Activated CD8-positive, alpha-beta T cell treated with anti-CD3 and anti-CD28 coated beads, Interleukin-2, amount 10 ng/mL, durations not matched to agents 7 days and 5 days (primary cell): ENCODE measurements around the gene NTRK2. TPM values are rescaled to one million over a fixed set of nuclear protein-coding genes. Genes with fewer than 3 reads are reported as not detected.

Source experiments
- ATAC-seq: fragments of 150-1000 bp; cut with Tn5 transposase; one replicate; pipeline ENCODE4 v1.10.0; 2021; ENCODE audit warnings: moderate library complexity
- CTCF ChIA-PET: fragments of 350-600 bp; sonication (Branson Sonifier 250); formaldehyde crosslinking; loops from one replicate; lab custom pipeline; 2021; ENCODE audit warnings: antibody characterized with exemption; lab: Charles Lee
- POLR2A ChIA-PET: fragments of 350-600 bp; sonication (Branson Sonifier 250); formaldehyde crosslinking; loops from one replicate; lab custom pipeline; 2021; ENCODE audit warnings: antibody characterized with exemption; lab: Charles Lee
- DNase-seq: peaks from one replicate; pipeline ENCODE4 v3.0.0-alpha.2; 2020
- H3K27ac Mint-ChIP-seq: one replicate; pipeline ENCODE4 v1.8.0; 2021; ENCODE audit warnings: mild to moderate bottlenecking, mixed read lengths
- H3K27me3 Mint-ChIP-seq: one replicate; pipeline ENCODE4 v1.8.0; 2021; ENCODE audit warnings: low read depth, mixed read lengths
- H3K36me3 Mint-ChIP-seq: one replicate; pipeline ENCODE4 v1.8.0; 2021; ENCODE audit warnings: low read depth, mixed read lengths
- H3K4me1 Mint-ChIP-seq: one replicate; pipeline ENCODE4 v1.8.0; 2021; ENCODE audit warnings: low read depth, mixed read lengths
- H3K4me3 Mint-ChIP-seq: one replicate; pipeline ENCODE4 v1.8.0; 2021; ENCODE audit warnings: mild to moderate bottlenecking, mixed read lengths
- H3K9me3 Mint-ChIP-seq: one replicate; pipeline ENCODE4 v1.8.0; 2022; ENCODE audit warnings: mixed read lengths; ENCODE audit not compliant: insufficient read depth
- total RNA-seq, 2 experiments: library from RNA; stranded (reverse); gene quantifications; one replicate each; pipeline ENCODE4 v1.2.3, GENCODE V29; 2021

Gene NTRK2
- total RNA-seq, 2 experiments from 2014 or later: 0.05 TPM

DNA sequence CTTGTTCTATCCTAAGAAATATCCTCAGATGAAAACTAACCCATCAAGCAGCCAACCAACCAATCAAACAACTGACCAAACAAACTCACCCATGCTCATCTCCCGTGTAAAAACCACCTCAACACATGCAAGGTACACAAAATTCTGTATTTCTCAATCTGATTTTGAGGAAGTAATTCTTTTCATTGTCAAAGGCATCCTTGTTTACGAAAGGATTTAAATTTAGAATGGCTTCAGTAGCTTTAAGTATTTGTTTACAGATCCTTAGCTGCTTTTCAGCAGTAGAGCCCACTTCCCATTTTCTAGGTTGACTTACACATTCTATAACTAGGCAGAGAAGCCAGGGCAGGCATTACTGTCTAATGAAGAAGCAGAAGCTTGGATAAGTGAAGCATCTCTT is 78.6 kb downstream of the NTRK2 start:
- DNase-seq (no peak), ATAC-seq (no peak)
- Mint-ChIP-seq H3K27ac (no peak overlapping the region), H3K4me1 (peaks cover 9% of the 10 kb centered on the region), H3K4me3 (no peak overlapping the region), H3K27me3 (peaks cover 5% of the 10 kb centered on the region), H3K9me3 (no peaks in the 10 kb centered on the region), H3K36me3 (no peaks in the 10 kb centered on the region)
- ChIA-PET CTCF (no interaction called here), POLR2A (no interaction called here)

DNA sequence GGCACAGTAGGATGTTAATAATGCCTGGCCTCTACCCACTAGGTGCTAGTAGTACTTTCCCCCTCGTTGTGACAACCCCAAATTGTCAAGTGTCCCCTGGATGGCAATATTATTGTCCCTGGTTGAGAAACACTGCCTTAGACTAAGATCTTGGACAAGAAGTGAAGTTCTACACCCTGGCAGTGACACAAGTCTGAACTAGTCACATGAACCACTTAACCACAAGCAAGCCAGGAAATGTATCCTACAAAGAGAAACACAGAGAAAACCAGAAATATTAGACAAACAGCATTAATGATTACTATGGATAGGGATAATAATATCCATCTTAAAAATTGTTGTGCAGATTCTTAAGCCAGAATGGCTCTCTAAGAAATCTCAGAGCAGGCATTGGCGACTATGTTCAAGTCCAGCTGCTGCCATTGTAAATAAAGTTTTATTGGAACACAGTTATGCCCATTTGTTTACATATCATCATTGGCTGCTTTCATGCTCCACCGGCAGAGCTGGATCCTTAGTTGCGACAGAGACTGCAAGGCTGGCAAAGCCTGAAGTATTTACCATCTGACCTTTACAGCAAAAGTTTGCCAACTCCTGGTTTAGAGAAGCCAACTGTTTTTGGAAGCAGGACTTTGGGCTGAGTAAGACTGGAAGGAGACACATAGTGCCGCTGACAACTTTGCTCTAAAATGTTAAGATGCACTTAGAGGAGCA is 80.8 kb downstream of the NTRK2 start:
- Mint-ChIP-seq H3K36me3 (no peaks in the 10 kb centered on the region), H3K4me3 (no peak overlapping the region), H3K27ac (no peak overlapping the region), H3K27me3 (peaks cover 5% of the 10 kb centered on the region), H3K4me1 (peaks cover 9% of the 10 kb centered on the region), H3K9me3 (no peaks in the 10 kb centered on the region)
- no peak for ATAC-seq
- ChIA-PET POLR2A (no interaction called here), CTCF (no interaction called here)
- no peak for DNase-seq

DNA sequence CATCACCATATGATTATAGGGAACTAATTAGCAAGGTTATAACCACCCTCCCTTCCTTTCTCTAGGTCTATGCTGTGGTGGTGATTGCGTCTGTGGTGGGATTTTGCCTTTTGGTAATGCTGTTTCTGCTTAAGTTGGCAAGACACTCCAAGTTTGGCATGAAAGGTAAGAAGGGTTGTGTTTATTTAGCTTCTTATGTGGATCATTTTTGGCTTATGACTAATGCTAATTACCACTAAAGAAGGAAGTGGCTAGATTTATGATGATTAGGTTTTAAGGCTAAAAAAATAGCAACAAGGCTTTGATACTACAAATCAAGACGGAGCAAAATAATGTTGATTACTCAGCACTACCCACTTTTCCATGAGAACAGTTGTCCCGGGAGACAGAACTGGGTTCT is 82.4 kb downstream of the NTRK2 start:
- Mint-ChIP-seq H3K4me3 (no peak overlapping the region), H3K27me3 (peaks cover 5% of the 10 kb centered on the region), H3K27ac (no peak overlapping the region), H3K4me1 (peaks cover 9% of the 10 kb centered on the region), H3K9me3 (no peaks in the 10 kb centered on the region), H3K36me3 (no peaks in the 10 kb centered on the region)
- ChIA-PET CTCF (interaction anchor here (0.9 kb wide), 1 partner anchor 28 kb away, joined by 3 read pairs; no protein-coding TSS in a partner anchor), POLR2A (no interaction called here)
- DNase-seq: no peak
- no peak for ATAC-seq

DNA sequence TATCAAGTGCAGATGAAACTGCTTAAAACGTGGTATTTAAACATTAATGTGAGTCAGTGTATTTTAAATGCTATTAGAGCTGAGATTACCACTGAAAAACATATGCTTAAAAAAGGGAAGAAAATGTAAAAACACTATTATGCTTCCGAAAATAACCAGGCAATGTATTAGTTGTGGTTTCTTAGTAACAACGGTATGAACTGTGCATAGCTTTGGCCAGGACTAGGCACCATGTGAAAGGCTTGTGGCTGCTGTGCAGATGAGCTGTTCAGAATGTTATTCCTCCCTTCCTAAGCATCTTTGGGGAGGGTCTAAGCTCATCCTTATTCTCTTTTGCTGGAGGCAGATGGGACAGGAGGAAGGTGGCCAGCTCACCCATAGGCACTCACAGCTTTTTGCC is 84.9 kb downstream of the NTRK2 start:
- peaks cover 14% of the 10 kb centered on the region for H3K4me1 Mint-ChIP-seq
- POLR2A ChIA-PET: no interaction called here
- ATAC-seq (no peak), DNase-seq (no peak)
- CTCF ChIA-PET: interaction anchor here (1.1 kb wide), 1 partner anchor 13 kb away, joined by 3 read pairs; no protein-coding TSS in a partner anchor
- H3K27ac Mint-ChIP-seq: no peak overlapping the region
- no peaks in the 10 kb centered on the region for H3K36me3 Mint-ChIP-seq
- H3K27me3 Mint-ChIP-seq: peaks cover 2% of the 10 kb centered on the region
- no peaks in the 10 kb centered on the region for H3K9me3 Mint-ChIP-seq
- no peak overlapping the region for H3K4me3 Mint-ChIP-seq

DNA sequence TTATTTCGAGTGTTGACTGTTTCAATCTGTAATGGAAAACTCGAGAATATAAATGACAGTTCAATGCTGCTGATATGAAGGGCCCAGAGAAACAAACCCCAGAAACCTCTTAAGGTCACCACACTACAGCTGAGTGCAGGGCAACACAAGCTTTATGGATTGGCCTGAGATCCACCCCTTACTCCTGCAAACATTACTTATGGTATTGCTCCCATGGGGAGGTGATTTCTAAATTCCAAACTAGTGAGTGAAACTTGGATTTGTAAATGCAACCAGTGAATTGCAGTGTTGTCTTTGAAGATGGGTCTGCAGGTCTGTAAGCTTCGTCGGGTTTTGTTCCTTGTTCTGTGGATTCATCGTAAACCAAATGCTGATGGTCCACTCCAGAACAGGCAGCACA is 85.4 kb downstream of the NTRK2 start:
- no peak for ATAC-seq
- H3K27ac Mint-ChIP-seq: no peak overlapping the region
- no peak overlapping the region for H3K4me3 Mint-ChIP-seq
- ChIA-PET CTCF (interaction anchor here (1.1 kb wide), 1 partner anchor 14 kb away, joined by 3 read pairs; no protein-coding TSS in a partner anchor), POLR2A (no interaction called here)
- H3K9me3 Mint-ChIP-seq: no peaks in the 10 kb centered on the region
- H3K4me1 Mint-ChIP-seq: peaks cover 18% of the 10 kb centered on the region
- no peak for DNase-seq
- H3K27me3 Mint-ChIP-seq: peaks cover 2% of the 10 kb centered on the region
- H3K36me3 Mint-ChIP-seq: no peaks in the 10 kb centered on the region

DNA sequence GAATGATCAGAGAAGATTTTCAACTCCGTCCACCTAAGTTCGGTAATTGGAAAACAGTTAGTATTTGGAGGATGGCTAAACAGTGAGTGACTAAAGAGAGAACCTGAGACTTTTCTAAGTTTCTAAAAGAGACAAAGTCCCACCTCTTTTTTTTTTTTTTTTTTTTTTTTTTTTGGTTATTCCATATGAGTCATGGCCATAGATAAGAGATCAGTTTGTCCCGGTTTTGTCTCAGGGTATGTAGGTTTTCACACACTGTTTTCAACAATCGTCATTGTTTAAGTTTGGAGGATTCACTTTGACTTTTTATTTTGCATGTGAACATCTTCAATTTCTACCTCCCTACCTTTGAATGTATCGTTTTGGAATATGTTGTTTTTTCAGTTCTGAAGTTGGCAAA is 85.9 kb downstream of the NTRK2 start:
- no peak overlapping the region for H3K27ac Mint-ChIP-seq
- H3K4me3 Mint-ChIP-seq: no peak overlapping the region
- CTCF ChIA-PET: no interaction called here
- POLR2A ChIA-PET: no interaction called here
- H3K4me1 Mint-ChIP-seq: peaks cover 18% of the 10 kb centered on the region
- no peaks in the 10 kb centered on the region for H3K36me3 Mint-ChIP-seq
- ATAC-seq (no peak), DNase-seq (no peak)
- H3K27me3 Mint-ChIP-seq: peaks cover 2% of the 10 kb centered on the region
- no peaks in the 10 kb centered on the region for H3K9me3 Mint-ChIP-seq

GRCh38 chr9:84756171-84756570 is 86.6 kb downstream of the NTRK2 start:
- Mint-ChIP-seq H3K36me3 (no peaks in the 10 kb centered on the region), H3K27ac (no peak overlapping the region), H3K9me3 (no peaks in the 10 kb centered on the region), H3K4me1 (peaks cover 21% of the 10 kb centered on the region), H3K4me3 (no peak overlapping the region), H3K27me3 (peaks cover 2% of the 10 kb centered on the region)
- DNase-seq: no peak
- no peak for ATAC-seq
- ChIA-PET POLR2A (no interaction called here), CTCF (no interaction called here)

- POLR2A ChIA-PET: no interaction called here
- CTCF ChIA-PET: no interaction called here
- no peaks in the 10 kb centered on the region for H3K36me3 Mint-ChIP-seq
- H3K27me3 Mint-ChIP-seq: peaks cover 2% of the 10 kb centered on the region
- no peak overlapping the region for H3K4me3 Mint-ChIP-seq
- DNase-seq (no peak), ATAC-seq (no peak)
- H3K27ac Mint-ChIP-seq: no peak overlapping the region
- H3K4me1 Mint-ChIP-seq: peaks cover 22% of the 10 kb centered on the region
- no peaks in the 10 kb centered on the region for H3K9me3 Mint-ChIP-seq
Observed at GRCh38 chr9:84756731-84757130, 87.2 kb downstream of the NTRK2 start.

DNA sequence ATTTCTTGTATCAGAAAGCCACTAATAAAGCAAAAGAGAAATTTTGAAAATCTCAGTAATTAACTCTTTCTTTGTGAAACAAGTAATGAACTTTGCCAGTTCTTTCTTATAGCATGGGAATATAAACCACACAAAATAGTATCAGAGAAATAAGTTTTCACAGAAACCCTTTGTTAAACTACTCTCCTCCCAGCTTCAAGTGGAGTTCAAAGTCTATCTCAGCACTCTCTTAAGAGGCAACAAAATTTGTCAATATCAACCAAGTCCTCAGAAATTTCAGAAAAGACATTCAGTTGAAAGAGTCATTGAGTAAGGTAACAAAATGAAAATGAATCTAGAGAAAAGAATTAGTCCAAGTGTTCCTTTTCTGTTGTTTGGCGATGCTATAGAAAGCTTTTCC is 89.3 kb downstream of the NTRK2 start:
- Mint-ChIP-seq H3K9me3 (peaks cover 3% of the 10 kb centered on the region), H3K27me3 (no peaks in the 10 kb centered on the region), H3K36me3 (no peaks in the 10 kb centered on the region), H3K4me1 (peaks cover 20% of the 10 kb centered on the region), H3K4me3 (no peak overlapping the region), H3K27ac (peak overlapping the region; percentile 71)
- CTCF ChIA-PET: no interaction called here
- POLR2A ChIA-PET: no interaction called here
- ATAC-seq (no peak), DNase-seq (no peak)

- ATAC-seq: no peak
- Mint-ChIP-seq H3K27ac (peak overlapping the region; percentile 71), H3K9me3 (peaks cover 3% of the 10 kb centered on the region), H3K27me3 (no peaks in the 10 kb centered on the region), H3K4me3 (no peak overlapping the region), H3K36me3 (no peaks in the 10 kb centered on the region), H3K4me1 (peaks cover 20% of the 10 kb centered on the region)
- ChIA-PET CTCF (no interaction called here), POLR2A (interaction anchor here (0.6 kb wide), 1 partner anchor 10 kb away, joined by 4 read pairs; no protein-coding TSS in a partner anchor)
- peak; percentile 23 for DNase-seq
Observed at GRCh38 chr9:84759300-84759750, 89.8 kb downstream of the NTRK2 start.

GRCh38 chr9:84759804-84760203 is 90.3 kb downstream of the NTRK2 start:
- ATAC-seq (no peak), DNase-seq (no peak)
- H3K27me3 Mint-ChIP-seq: no peaks in the 10 kb centered on the region
- no peaks in the 10 kb centered on the region for H3K36me3 Mint-ChIP-seq
- ChIA-PET POLR2A (interaction anchor here (0.6 kb wide), 1 partner anchor 10 kb away, joined by 4 read pairs; no protein-coding TSS in a partner anchor), CTCF (no interaction called here)
- H3K4me3 Mint-ChIP-seq: no peak overlapping the region
- H3K9me3 Mint-ChIP-seq: peaks cover 3% of the 10 kb centered on the region
- peaks cover 20% of the 10 kb centered on the region for H3K4me1 Mint-ChIP-seq
- no peak overlapping the region for H3K27ac Mint-ChIP-seq

DNA sequence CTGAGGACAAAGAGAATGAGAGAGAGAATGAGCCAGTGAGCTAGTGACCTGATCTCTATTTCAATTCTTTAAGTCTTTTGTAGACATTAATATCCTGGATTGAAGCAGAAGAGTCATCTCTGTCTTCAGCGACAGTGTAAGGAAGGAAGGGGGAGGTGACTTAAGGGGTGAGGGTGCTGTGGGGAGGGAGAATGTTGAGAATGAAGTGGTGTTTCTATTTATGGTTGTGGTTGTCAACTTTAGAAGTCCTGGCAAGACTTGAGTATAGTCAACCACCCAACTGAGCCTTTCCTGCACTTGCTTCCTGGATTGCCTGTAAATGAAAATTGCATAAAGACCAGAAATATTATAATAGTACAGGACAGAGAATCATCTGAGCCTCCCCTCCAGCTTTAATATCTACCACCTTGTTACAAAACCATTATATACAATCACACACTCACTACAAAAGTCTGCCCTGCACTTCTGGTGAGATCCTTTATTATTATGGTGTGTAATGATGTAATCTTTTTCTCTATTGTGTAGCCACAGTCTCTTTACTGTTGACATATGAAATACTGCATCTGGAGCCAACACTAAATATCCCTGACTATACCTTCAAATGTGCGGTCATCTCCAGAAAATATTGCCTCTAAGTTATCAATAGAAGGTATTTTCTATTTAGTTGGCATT is 91.7 kb downstream of the NTRK2 start:
- Mint-ChIP-seq H3K4me1 (peaks cover 20% of the 10 kb centered on the region), H3K27ac (no peak overlapping the region), H3K27me3 (no peaks in the 10 kb centered on the region), H3K36me3 (no peaks in the 10 kb centered on the region), H3K4me3 (no peak overlapping the region), H3K9me3 (peaks cover 3% of the 10 kb centered on the region)
- peak; percentile 21 for DNase-seq
- ATAC-seq: peak; percentile 61
- POLR2A ChIA-PET: no interaction called here
- CTCF ChIA-PET: interaction anchor here (1.0 kb wide), 1 partner anchor 19 kb away, joined by 3 read pairs; no protein-coding TSS in a partner anchor
